ENCODE results near the gene STX1B. TPM values are rescaled to one million over a fixed set of nuclear protein-coding genes. Genes with fewer than 3 reads are reported as not detected.

STX1B gene
- total and polyA plus RNA-seq, 2 of the 8 experiments (the other 6 are each of a cell fraction or from before 2014, with no cell fraction given) = 8.9 to 20.2 TPM

GRCh38 chr16:30958175-30959079 is 52.0 kb downstream of the STX1B start (continued):
- TF ChIP-seq KDM5A (IDR thresholded peaks at IDR 0.05; ENCODE audit: low read length) = no peak
- TF ChIP-seq SP2 (IDR thresholded peaks at IDR 0.05; ENCODE audit: low read length) = no peak
- no peak for TF ChIP-seq SIX5 (IDR thresholded peaks at IDR 0.05; ENCODE audit: low read depth, low read length)
- no peak for TF ChIP-seq FOSL1 (IDR thresholded peaks at IDR 0.05; ENCODE audit: insufficient read depth, low read depth, low read length)
- no peak for TF ChIP-seq SIN3A (conservative IDR thresholded peaks at IDR 0.05 in 1 of 2, IDR thresholded peaks at IDR 0.05 in 1 of 2; ENCODE audit: low read depth in 1 of 2, low read length in 2 of 2)
- TF ChIP-seq GABPA (IDR thresholded peaks at IDR 0.05; ENCODE audit: borderline replicate concordance, insufficient read depth, low read length) = no peak
- no peak for TF ChIP-seq POU5F1 (IDR thresholded peaks at IDR 0.05; ENCODE audit: low read depth, low read length)
- TF ChIP-seq NRF1 (IDR thresholded peaks at IDR 0.05; ENCODE audit: low read depth, low read length) = no peak
